IMR-90 (cell line): Measurements from ENCODE around the gene OR52K2. TPM values are rescaled to one million over a fixed set of nuclear protein-coding genes. Genes with fewer than 3 reads are reported as not detected.

ENCODE experiments used
- ATAC-seq: fragments of 200-7000 bp; cut with Tn5 transposase; 2 replicates; pipeline ENCODE4 v1.9.1; 2020; ENCODE audit warnings: low read depth, mild to moderate bottlenecking, moderate library complexity
- Bru-seq: library from RNA; stranded (reverse); fragments of 400-500 nt; gene quantifications from one replicate; lab custom pipeline; 2021; lab: Mats Ljungman, UMichigan
- BruChase-seq, 2 experiments: library from RNA; stranded (reverse); fragments of 400-500 nt; gene quantifications; one replicate each; lab custom pipeline; 2021; lab: Mats Ljungman, UMichigan
- BruUV-seq: library from RNA; stranded (reverse); fragments of 400-500 nt; replicated peaks from 2 replicates; lab custom pipeline; 2021; lab: Mats Ljungman, UMichigan
- CTCF ChIA-PET: fragments of 300-600 bp; formaldehyde crosslinking; extraction: SDS; loops from one replicate; lab custom pipeline; 2021; ENCODE audit warnings: antibody characterized with exemption; lab: Yijun Ruan, JAX
- POLR2A ChIA-PET: fragments of 300-600 bp; sonication (Branson Sonifier 250); formaldehyde crosslinking; loops from one replicate; lab custom pipeline; 2022; ENCODE audit warnings: antibody characterized with exemption; ENCODE audit not compliant: unreplicated experiment; lab: Charles Lee
- DNase-seq: peaks from one replicate; pipeline ENCODE4 v3.0.0; 2013
- H2AFZ ChIP-seq: replicated peaks from 2 replicates; pipeline ENCODE3; 2013; ENCODE audit warnings: low read length, mild to moderate bottlenecking; ENCODE audit not compliant: poor library complexity
- H2AK5ac ChIP-seq: 2 replicates; pipeline ENCODE4 v1.6.1; 2013; ENCODE audit warnings: low read depth, low read length, inconsistent platforms
- H2AK9ac ChIP-seq: replicated peaks from 2 replicates; pipeline ENCODE3; 2013; ENCODE audit warnings: mild to moderate bottlenecking, low read depth, low read length, moderate library complexity; ENCODE audit not compliant: poor library complexity
- H2BK120ac ChIP-seq: 2 replicates; pipeline ENCODE4 v1.6.1; 2013; ENCODE audit warnings: low read depth, low read length, inconsistent platforms
- H2BK15ac ChIP-seq: 3 replicates; pipeline ENCODE4 v1.6.1; 2013; ENCODE audit warnings: low read depth, low read length, inconsistent platforms
- H2BK20ac ChIP-seq: 2 replicates; pipeline ENCODE4 v1.6.1; 2013; ENCODE audit warnings: low read depth, mild to moderate bottlenecking, inconsistent platforms, low read length, moderate library complexity
- H2BK5ac ChIP-seq: 2 replicates; pipeline ENCODE4 v1.6.1; 2013; ENCODE audit warnings: mild to moderate bottlenecking, low read depth, low read length, inconsistent platforms; ENCODE audit not compliant: poor library complexity, severe bottlenecking
- H3K14ac ChIP-seq: replicated peaks from 2 replicates; pipeline ENCODE4 v1.6.1; 2013; ENCODE audit warnings: low read depth, low read length, inconsistent platforms
- H3K18ac ChIP-seq: 2 replicates; pipeline ENCODE4 v1.6.1; 2013; ENCODE audit warnings: low read depth, low read length, control low read depth
- H3K23ac ChIP-seq: 2 replicates; pipeline ENCODE4 v1.6.1; 2013; ENCODE audit warnings: low read depth, low read length, inconsistent platforms
- H3K27ac ChIP-seq: 2 replicates; pipeline ENCODE4 v1.5.1; 2013; ENCODE audit warnings: mild to moderate bottlenecking, control low read depth, low read length; ENCODE audit not compliant: insufficient read depth
- H3K27me3 ChIP-seq: 2 replicates; pipeline ENCODE4 v1.6.1; 2013; ENCODE audit warnings: low read length; ENCODE audit not compliant: control insufficient read depth, insufficient read depth
- H3K36me3 ChIP-seq: 2 replicates; pipeline ENCODE4 v1.6.1; 2013; ENCODE audit warnings: low read length, mixed read lengths; ENCODE audit not compliant: control insufficient read depth, insufficient read depth
- H3K4ac ChIP-seq: 2 replicates; pipeline ENCODE4 v1.6.1; 2013; ENCODE audit warnings: low read depth, low read length, inconsistent platforms
- H3K4me1 ChIP-seq: 2 replicates; pipeline ENCODE4 v1.6.1; 2013; ENCODE audit warnings: low read length, mixed read lengths; ENCODE audit not compliant: control insufficient read depth, insufficient read depth
- H3K4me2 ChIP-seq: 2 replicates; pipeline ENCODE4 v1.6.1; 2013; ENCODE audit warnings: low read depth, mild to moderate bottlenecking, control low read depth, low read length, moderate library complexity
- H3K4me3 ChIP-seq: 2 replicates; pipeline ENCODE4 v1.5.1; 2013; ENCODE audit warnings: low read depth, mild to moderate bottlenecking, control low read depth, low read length, moderate library complexity; ENCODE audit not compliant: insufficient read depth
- H3K56ac ChIP-seq: 2 replicates; pipeline ENCODE4 v1.6.1; 2013; ENCODE audit warnings: low read length, inconsistent platforms; ENCODE audit not compliant: insufficient read depth; ENCODE audit errors: extremely low read depth
- H3K79me1 ChIP-seq, 2 experiments: 2 replicates each; pipeline ENCODE4 v1.6.1; 2013; ENCODE audit warnings: low read length in 2 of 2, inconsistent platforms in 1 of 2, low read depth in 1 of 2
- H3K9ac ChIP-seq: 2 replicates; pipeline ENCODE4 v1.6.1; 2013; ENCODE audit warnings: low read depth, low read length, control low read depth
- H3K9me1 ChIP-seq: 2 replicates; pipeline ENCODE4 v1.6.1; 2013; ENCODE audit warnings: low read length, inconsistent platforms; ENCODE audit not compliant: insufficient read depth
- H3K9me3 ChIP-seq: 2 replicates; pipeline ENCODE4 v1.6.1; 2013; ENCODE audit warnings: low read length; ENCODE audit not compliant: control insufficient read depth, insufficient read depth
- H4K20me1 ChIP-seq: 2 replicates; pipeline ENCODE4 v1.6.1; 2013; ENCODE audit warnings: low read length, inconsistent platforms; ENCODE audit not compliant: insufficient read depth
- H4K5ac ChIP-seq: 2 replicates; pipeline ENCODE4 v1.6.1; 2013; ENCODE audit warnings: mild to moderate bottlenecking, low read depth, low read length, control low read depth
- H4K8ac ChIP-seq, 2 experiments: 2 replicates each; pipeline ENCODE4 v1.6.1; 2013; ENCODE audit warnings: low read depth in 2 of 2, low read length in 2 of 2, control low read depth in 1 of 2, inconsistent platforms in 1 of 2
- H4K91ac ChIP-seq: 2 replicates; pipeline ENCODE4 v1.6.1; 2013; ENCODE audit warnings: low read depth, low read length, inconsistent platforms; ENCODE audit not compliant: insufficient read depth
- BHLHE40 ChIP-seq: fragments of 150-350 bp; IDR thresholded peaks from 2 replicates; pipeline ENCODE4 v1.6.1; 2016; ENCODE audit warnings: mild to moderate bottlenecking, low read depth, low read length
- CEBPB ChIP-seq: IDR thresholded peaks from 2 replicates; pipeline ENCODE4 v1.6.1; 2012; ENCODE audit warnings: low read depth, low read length, improper control_type of control experiment
- CHD1 ChIP-seq: IDR thresholded peaks from 2 replicates; pipeline ENCODE4 v1.6.1; 2012; ENCODE audit warnings: low read depth, low read length, improper control_type of control experiment
- ELK1 ChIP-seq: fragments of 150-350 bp; IDR thresholded peaks from 2 replicates; pipeline ENCODE4 v1.6.1; 2016; ENCODE audit warnings: low read depth, mild to moderate bottlenecking, low read length, moderate library complexity, borderline replicate concordance
- MAFK ChIP-seq: IDR thresholded peaks from 2 replicates; pipeline ENCODE4 v1.6.1; 2012; ENCODE audit warnings: low read depth, low read length, improper control_type of control experiment
- MAZ ChIP-seq: IDR thresholded peaks from 2 replicates; pipeline ENCODE4 v1.6.1; 2012; ENCODE audit warnings: low read depth, mild to moderate bottlenecking, low read length, improper control_type of control experiment, moderate library complexity, borderline replicate concordance
- NFE2L2 ChIP-seq: fragments of 150-350 bp; IDR thresholded peaks from 2 replicates; pipeline ENCODE4 v1.6.1; 2016; ENCODE audit warnings: low read depth, mild to moderate bottlenecking, low read length
- POLR2A ChIP-seq: IDR thresholded peaks from 2 replicates; pipeline ENCODE4 v1.6.1; 2012; ENCODE audit warnings: mild to moderate bottlenecking, low read depth, low read length
- RAD21 ChIP-seq: IDR thresholded peaks from 2 replicates; pipeline ENCODE4 v1.6.1; 2012; ENCODE audit warnings: low read length, improper control_type of control experiment
- RCOR1 ChIP-seq: IDR thresholded peaks from 2 replicates; pipeline ENCODE4 v1.6.1; 2012; ENCODE audit warnings: mild to moderate bottlenecking, low read length, improper control_type of control experiment; ENCODE audit not compliant: insufficient replicate concordance
- RFX5 ChIP-seq: IDR thresholded peaks from 2 replicates; pipeline ENCODE4 v1.8.0; 2012; ENCODE audit warnings: low read depth, mild to moderate bottlenecking, low read length, moderate library complexity
- SMC3 ChIP-seq: fragments of 150-350 bp; IDR thresholded peaks from 2 replicates; pipeline ENCODE4 v1.6.1; 2016; ENCODE audit warnings: low read depth, mild to moderate bottlenecking, antibody characterized with exemption, low read length, moderate library complexity
- dilution Hi-C: fragments of 300-500 bp; cut with HindIII; formaldehyde crosslinking; loops from one replicate; pipeline ENCODE4 v1.14.3; 2018; ENCODE audit warnings: low sequenced_read_pairs; ENCODE audit not compliant: unreplicated experiment
- in situ Hi-C: fragments of 300-500 bp; cut with MboI; formaldehyde crosslinking; loops from 3 replicates; pipeline ENCODE4 v1.14.3; 2019; ENCODE audit warnings: low sequenced_read_pairs, inconsistent platforms, mixed read lengths
- intact Hi-C: fragments of 100-400 bp; cut with micrococcal nuclease; formaldehyde crosslinking; loops from 2 replicates; pipeline ENCODE4 v1.10.0; 2022
- long read RNA-seq: library from polyadenylated mRNA; unstranded; transcript quantifications from one replicate; pipeline ENCODE4 v2.0.0, GENCODE V29; 2021; ENCODE audit not compliant: unreplicated experiment
- polyA plus RNA-seq, 3 experiments: library from polyadenylated mRNA; depleted of rRNA; stranded (reverse); fragments of >200 nt; gene quantifications; 2 replicates each; pipeline ENCODE4 v1.2.3, GENCODE V29; 2012; ENCODE audit warnings: low replicate concordance in 1 of 3
- total RNA-seq: library from RNA; depleted of rRNA; stranded (reverse); fragments of >200 nt; gene quantifications from 2 replicates; pipeline ENCODE4 v1.2.3, GENCODE V29; 2012; rRNA removed

The OR52K2 gene
- total RNA-seq (not detected in 2 replicates), polyA plus RNA-seq (2012; rRNA removed) (not detected in 2 replicates), Bru-seq, nascent RNA (not detected), BruChase-seq, experiment 1, labeled RNA remaining after a 6-hour chase (not detected), BruChase-seq, experiment 2, labeled RNA remaining after a 2-hour chase (not detected)
- polyA plus RNA-seq (2012; cell fraction: cytosol; rRNA removed), result not detected in 2 replicates
- not detected in 2 replicates for polyA plus RNA-seq (2012; cell fraction: nucleus; rRNA removed; ENCODE audit: low replicate concordance)
- long read RNA-seq, result 0 reads

- Histone ChIP-seq H2BK120ac (no peak within 1 kb of the TSS), H3K27me3 (no peaks in the 10 kb centered on the region), H3K79me1 (no peaks in the 10 kb centered on the region), H3K23ac (no peak within 1 kb of the TSS), H3K4me1 (no peaks in the 10 kb centered on the region), H2BK20ac (no peak within 1 kb of the TSS), H2BK5ac (no peak within 1 kb of the TSS), H4K91ac (no peak within 1 kb of the TSS), H3K14ac (no peak within 1 kb of the TSS), H4K8ac (no peak within 1 kb of the TSS), H3K56ac (no peak within 1 kb of the TSS), H3K36me3 (no peaks in the 10 kb centered on the region), H3K4ac (no peak within 1 kb of the TSS), H4K20me1 (no peaks in the 10 kb centered on the region), H2BK15ac (no peak within 1 kb of the TSS), H3K4me3 (no peak within 1 kb of the TSS), H2AK9ac (no peak within 1 kb of the TSS), H3K18ac (no peak within 1 kb of the TSS), H3K9ac (no peak within 1 kb of the TSS), H3K9me3 (no peaks in the 10 kb centered on the region), H3K9me1 (no peaks in the 10 kb centered on the region), H3K27ac (no peak within 1 kb of the TSS), H2AK5ac (no peak within 1 kb of the TSS), H4K5ac (no peak within 1 kb of the TSS), H3K4me2 (no peak within 1 kb of the TSS), H2AFZ (no peak within 1 kb of the TSS)
- no peak for DNase-seq
- TF ChIP-seq RAD21, result no peak
- TF ChIP-seq RCOR1, result no peak
- TF ChIP-seq BHLHE40, result no peak
- no peak for TF ChIP-seq MAZ
- TF ChIP-seq CEBPB, result no peak
- TF ChIP-seq CHD1, result no peak
- no peak for TF ChIP-seq POLR2A
- TF ChIP-seq SMC3, result no peak
- no peak for TF ChIP-seq MAFK
- TF ChIP-seq RFX5, result no peak
- no peak for TF ChIP-seq ELK1
- TF ChIP-seq NFE2L2, result no peak
- POLR2A ChIA-PET, result no interaction called here
- intact Hi-C loops (no loop called here), in situ Hi-C loops (no loop called here), dilution Hi-C loops (no loop called here)
- CTCF ChIA-PET, result no interaction called here
- ATAC-seq, result no peak
- BruUV-seq, result no TSS peak
Measured at GRCh38 chr11:4448995-4449394, at the start of gene OR52K2. OR52K2 (plus strand) TSS chr11:4449295; CDS start chr11:4449340, 45 bp downstream.
